Measurements from ENCODE around the gene LPCAT1.
A peak's percentile ranks its signal among the peaks of the same experiment; 100 is the strongest.

Gene LPCAT1

DNA sequence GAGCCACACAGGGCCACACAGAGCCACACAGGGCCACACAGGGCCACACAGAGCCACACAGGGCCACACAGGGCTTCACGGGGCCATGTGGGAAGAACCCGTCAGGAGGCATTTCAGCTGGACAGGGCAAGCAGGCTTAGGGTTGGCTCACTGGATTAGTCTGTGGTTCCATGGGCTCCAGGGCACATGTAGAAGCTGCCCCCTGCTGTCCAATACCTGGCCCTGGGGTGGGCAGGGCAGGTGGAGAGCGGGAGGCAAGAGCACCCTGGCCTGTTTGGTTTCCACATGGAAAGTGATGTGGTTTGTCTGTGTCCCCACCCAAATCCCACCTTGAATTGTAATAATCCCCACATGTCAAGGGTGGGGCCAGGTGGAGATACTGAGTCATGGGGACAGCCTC is 16.4 kb upstream of the LPCAT1 start:
- DNase-seq: peak; percentile 64

DNA sequence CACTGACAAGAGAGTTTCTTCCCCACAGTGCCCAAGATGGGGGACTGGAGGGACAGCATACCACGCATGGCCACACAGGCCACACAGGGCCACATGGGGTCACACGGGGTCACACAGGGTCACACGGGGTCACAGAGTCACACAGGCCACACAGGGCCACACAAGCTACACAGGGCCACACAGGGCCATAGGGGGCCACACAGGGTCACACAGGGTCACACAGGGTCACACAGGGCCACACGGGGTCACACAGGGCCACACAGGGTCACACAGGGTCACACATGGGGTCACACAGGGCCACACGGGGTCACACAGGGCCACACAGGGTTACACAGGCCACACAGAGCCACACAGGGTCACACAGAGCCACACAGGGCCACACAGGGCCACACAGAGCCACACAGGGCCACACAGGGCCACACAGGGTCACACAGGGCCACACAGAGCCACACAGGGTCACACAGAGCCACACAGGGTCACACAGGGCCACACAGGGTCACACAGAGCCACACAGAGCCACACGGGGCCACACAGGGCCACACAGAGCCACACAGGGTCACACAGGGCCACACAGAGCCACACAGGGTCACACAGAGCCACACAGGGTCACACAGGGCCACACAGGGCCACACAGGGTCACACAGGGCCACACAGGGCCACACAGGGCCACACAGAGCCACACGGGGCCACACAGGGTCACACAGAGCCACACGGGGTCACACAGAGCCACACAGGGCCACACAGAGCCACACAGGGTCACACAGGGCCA is 15.8 kb upstream of the LPCAT1 start:
- peak; percentile 61 for DNase-seq

DNA sequence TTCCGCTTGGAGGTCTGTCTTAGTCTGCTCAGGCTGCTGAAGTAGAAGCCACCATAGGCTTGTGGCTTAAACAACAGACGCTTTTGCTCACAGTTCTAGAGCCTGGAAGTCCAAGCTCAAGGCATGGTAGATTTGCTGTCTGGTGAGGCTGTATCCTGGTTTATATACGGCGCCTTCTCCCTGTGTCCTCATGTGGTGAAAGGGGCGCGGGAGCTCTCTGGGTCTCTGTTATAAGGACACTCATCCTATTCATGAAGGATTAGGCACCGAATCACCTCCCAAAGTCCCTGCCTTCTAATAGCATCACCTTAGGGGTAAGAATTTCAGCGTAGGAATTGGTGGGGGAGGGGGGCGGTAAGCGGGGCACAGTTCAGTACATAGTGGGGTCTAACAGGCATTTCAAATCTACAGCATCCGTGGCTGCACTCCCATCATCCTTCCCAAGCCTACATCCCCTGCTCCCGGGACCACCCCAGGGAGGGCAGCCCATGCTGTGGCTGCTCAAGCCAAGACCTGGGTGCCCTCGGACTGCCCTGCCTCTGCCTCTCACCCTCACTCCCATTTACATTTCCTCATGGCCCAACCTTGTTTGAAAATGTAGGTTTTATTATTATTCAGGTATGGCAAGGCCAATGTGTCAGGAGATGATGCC is 15.1 kb upstream of the LPCAT1 start:
- peak; percentile 56 for DNase-seq

DNA sequence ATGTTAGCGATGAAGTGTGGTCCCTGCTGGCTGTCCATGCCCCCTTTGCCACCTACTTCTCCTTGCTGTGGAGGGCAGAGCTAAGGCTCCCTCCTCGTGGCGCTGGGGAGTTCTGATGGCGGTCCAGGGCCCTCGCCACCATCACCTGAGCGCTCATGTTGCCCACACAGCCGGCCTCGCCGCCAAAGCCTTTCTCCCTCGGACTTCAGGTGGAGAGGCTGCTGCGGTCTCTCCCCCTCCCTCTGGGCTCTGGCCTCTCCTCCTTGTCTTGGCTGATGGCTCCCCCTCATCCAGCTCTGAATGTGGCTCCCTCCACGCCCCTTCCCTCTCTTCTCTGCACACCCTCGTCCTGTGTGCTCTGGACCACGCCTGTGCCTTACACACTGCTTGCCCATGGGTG is 14.5 kb upstream of the LPCAT1 start:
- peak; percentile 59 for DNase-seq

DNA sequence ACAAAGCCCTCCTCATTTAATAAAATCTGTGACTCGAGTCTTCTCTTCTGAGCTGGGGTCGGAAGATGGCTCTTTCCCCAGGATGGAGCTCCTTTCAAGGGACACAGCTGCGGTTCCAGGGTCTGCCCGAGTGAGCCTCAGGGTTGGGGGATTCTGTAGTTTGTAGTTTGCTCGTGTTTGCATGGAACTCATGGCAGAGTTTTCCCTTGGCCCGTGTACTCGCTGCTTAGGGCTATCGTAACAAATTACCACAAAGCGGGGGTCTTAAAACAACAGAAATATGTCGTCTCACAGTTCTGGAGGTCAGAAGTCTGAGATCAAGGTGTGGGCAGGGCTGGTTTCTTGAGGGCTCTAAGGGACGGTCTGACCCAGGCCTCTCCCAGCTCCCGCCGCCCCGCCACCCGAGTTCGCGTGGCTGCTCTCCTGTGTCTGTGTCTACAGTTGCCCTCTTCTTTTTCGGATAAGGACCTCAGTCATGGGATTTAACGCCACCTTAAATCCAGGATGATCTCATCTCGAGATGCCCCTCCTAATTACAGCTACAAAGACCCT is 13.9 kb upstream of the LPCAT1 start:
- DNase-seq: peak; percentile 16

DNA sequence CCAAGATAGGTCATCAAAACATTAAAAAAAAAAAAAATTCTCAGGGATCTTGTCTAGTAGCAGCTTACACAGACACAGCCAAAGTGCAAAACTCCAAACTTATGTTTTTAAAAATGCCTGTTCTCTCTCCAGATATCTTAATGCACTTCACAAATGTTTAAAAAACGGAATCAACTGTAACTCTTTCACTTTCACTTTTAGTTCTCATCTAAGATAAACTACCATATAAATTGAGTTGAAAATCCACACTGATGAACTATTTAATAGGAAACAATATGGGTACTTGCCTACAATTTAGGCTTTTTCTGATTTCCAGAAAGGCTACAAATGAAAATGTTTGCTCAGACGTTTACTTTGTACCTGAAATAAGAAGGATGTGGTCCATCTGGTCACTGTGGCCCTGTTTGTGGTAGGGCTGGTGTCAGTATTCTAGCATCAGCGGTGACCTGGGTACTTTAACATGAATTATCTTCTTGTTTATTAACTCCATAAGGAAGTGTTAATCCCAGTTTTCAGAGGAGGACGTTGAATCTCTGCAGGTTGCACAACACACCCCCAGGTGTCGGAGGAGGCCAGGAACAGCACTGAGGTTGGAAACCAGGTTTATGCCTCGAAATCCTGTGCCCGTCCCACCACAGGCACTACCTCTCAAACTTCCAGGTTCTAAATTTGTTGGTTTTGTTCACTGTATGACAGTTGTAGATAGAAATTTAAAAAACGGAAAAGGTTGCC is 13.3 kb upstream of the LPCAT1 start:
- DNase-seq: peak; percentile 31

DNA sequence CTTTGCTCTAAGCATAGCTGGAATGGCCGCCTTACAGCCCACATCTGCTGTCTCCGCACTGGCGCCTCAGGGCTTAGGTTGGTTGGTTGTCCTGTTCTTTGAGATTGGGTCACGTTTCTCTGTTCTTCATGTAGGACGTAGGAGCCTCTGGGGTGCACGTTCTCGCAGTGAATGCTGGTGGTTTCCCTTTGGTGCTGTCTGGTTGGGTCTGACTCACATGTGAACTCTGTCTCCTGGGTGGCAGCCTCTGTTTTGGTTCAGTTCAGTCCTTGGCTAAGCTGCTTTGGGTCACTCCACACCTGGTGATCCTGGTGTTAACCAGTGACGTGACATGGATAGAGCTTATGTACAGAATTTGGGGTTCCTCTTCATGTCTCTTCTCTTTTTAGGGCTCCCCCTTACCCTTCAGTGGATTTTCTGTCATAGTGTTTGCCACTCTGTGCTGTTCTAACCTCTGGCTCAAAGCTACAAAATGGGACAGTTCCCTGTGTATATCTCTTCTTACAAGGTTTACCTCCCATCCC is 12.6 kb upstream of the LPCAT1 start:
- DNase-seq: peak; percentile 87

DNA sequence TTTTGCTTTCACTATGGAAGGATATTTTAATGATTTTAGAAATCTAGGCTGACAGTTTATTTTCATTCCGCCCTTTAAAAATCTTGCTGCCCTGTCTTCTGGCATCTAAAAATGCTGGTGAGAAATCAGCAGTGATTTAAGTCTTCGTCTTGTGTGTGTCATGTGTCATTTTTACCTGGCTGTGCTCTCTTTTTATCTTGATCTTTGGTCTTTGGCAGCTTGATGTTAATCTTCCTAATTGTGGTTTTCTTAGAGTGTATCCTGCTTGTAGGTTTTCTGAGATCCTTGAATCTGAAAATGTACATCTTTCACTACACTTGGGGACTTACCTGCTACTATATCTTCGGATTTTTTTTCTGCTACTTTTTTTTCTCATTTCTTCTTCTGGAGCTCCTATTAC is 11.9 kb upstream of the LPCAT1 start:
- no peak for DNase-seq

DNA sequence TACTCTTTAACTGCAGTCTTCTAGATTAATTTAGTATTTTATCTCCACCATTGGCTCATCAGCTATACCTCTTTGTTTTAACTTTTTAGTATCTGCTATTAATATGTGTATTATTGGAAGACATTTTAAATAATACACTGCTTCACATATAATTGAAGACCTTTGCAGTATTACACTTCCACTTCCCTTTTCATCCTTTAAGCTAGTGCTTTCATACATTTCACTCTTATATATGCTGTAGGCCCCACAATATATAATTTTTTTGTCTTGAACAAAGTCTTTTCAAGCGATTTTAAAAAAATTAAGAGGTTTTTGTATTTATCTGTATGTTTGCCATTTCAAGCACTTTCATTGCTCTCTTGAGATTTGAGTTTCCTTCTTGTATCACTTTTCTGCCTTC is 8.6 kb upstream of the LPCAT1 start:
- no peak for DNase-seq

DNA sequence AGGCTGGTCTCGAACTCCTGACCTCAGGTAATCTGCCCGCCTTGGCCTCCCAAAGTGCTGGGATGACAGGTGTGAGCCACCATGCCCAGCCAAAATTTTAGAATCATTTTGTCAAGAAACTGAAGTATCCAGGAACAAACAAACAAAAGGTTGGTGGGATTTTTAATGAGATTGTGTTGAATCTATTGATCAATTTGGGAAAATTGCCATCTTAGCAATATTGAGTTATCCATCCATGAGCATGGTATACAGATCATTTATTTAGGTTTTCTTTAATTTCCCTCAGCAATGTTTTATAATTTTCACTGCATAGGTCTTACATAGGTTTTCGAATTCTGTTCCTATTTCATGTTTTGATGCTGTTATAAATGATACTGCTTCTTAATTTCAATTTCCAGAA is 5.7 kb upstream of the LPCAT1 start:
- DNase-seq: no peak

DNA sequence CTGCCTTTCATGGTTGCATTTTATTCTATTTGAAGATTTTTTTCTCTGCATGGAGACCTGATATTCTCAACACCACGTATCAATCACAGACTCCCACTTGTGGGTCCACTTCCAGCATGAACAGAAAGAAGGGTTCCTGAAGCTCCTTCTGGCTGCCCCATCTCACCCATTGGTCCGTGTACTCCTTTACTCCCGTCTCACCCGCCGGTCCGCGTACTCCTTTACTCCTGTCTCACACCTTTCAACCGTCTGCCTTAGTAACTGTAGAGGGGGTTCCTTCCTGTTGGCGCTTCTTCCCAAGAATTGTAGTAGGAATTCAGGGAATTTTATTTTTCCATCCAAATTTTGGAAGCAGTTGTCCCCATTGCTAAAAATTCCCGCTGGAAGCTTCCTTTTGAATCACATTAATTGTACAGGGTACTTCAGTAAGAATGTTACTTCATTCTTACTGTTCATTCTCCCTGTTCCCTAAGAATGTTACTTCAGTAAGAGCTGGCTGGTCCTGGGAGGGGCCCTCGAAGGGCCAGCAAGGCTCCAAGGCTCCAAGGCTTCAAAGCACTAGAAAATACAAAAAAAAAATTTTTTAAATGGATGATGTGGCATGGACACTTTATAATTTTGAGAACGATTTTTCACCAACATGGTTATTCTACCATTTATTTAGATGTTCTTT is 3.9 kb upstream of the LPCAT1 start:
- peak; percentile 13 for DNase-seq

DNA sequence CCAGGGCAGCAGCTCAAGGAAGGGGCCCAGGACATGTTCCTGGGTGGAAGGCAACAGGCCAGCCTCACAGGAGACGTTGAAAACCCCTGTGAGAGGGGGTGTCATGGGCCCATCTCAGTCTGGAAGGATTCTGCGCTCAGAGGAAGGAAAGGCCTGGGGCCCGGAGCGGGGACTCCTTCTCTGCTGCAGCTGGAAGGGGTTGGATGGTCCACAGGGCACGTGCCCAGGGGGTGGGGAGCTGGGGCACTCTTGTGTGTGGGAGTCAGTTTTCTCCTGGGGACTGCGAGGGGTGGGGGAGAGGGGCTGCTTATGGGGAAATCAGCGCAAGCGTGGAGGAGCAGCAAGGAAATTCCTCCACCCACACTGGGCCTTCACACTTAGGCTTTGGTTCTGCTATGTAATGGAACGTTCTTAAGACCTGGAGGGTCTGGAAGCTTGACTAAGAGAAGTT is 2.9 kb upstream of the LPCAT1 start:
- DNase-seq: peak; percentile 57

DNA sequence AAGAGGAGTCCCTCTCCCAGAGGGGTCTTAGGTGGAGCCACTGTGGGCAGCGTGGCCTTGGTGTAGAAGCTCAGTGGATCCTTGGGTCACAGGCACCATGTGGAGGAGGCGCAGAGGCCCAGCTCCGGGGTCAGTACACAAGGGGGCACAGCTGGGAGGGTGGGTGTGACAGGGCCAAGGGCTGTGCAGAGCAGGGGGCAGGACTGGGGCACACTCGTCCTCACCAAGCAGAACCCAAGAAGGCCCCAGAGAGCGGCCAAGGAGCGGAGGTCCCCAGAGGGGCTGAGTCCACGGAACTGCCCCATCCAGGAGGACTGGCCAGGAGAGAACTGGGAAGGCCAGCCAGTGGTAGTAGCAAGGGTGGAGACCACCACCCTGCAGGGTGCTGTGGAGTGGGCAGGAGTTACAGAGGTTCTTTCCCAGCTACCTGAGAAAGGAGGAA is 2.5 kb upstream of the LPCAT1 start:
- peak; percentile 53 for DNase-seq

DNA sequence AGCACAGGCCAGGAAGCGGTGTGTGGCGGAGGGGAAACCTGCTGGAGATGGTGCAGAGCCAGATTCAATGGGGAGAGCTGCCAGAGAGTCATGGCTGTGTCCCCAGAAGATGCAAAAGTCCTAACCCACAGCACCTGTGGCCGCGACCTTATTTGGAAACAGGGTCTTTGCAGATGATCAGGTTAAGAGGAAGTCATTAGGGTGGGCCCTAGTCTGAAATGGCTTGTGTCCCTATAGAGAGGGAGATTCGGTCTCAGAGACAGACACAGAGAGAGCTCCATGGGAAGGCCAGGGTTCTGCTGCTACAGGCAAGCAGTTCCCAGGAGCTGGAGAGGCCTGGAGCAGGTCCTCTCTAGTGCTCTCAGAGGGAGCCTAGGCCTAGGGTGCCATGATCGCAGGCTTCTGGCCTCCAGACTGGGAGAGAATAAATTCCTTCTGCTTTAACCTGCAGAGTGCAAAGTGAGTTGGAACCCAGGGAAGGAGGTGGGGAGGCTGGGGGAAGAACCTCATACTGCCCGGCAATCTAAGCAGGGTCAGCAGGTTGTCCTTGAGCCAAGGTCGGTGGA is 1.9 kb upstream of the LPCAT1 start:
- DNase-seq: peak; percentile 56

DNA sequence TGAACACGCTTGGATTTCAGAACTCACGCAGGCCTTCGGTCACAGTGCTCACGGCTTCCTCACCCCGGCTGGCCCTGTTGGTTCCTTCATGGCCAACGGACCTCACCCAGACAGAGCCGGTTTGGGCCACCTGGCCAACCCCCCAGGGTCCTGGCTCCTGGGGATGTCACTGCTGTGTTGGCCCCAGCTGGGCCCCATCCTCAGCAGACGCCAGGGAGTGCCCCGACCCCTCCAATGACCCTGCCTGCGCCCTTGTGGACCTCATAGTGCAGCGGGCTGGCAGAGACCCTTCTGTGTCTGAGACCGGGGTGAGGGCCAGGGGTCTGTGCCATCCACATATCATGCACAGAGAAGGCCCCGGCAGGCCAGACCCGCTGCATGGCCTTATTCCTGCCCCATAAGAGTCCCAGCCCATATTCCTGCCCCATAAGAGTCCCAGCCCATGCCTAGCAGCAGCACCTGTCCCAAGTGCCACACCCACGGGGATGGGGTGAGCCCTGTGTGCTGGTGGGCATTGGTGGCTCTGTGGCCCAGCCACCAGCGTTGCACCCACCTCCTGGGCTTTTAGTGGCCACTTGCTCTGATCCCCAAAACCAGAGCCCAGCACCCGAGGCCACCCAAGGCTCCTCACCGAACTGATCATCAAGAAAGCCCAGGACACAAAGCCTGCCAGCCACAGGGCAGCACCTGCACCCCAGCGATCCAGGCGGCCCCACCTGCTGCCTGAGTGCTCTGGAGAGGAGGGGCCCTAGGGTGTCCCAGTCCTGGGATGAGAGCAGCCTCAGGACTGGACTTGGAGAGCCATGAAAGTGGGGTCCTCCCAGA is 1.3 kb upstream of the LPCAT1 start:
- peak; percentile 62 for DNase-seq

DNA sequence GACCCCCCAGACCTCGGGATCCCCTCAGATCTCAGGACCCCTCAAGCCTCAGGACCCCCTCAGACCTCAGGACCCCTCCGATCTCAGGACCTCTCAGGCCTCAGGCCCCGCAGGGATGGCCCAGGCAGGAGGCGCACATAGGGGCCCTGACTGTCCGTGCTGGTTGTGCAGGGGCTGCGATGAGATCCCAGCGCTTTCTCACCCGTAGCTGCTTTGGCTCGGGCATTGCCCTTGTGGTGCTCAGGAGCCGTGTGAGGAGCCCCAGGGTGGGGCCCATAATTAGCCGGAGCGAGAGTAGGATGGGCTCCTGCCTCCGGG is 680 bp upstream of the LPCAT1 start:
- no peak for DNase-seq

DNA sequence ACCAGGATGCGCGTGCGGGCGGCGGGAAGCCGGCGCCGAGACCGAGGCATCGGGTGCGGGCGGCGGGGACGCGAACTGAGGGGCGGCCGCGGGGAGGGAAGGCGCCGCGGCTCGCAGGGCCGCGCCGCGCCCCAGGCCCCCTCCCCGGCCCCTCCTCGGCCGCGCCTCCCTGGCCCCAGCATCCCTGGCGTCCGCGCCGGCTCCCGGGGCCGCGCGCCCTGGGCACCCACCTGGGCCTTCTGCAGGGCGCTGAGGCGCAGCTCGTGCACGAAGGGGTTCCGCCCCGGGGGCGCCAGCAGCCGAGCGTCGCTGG is 324 bp downstream of the LPCAT1 start:
- no peak for DNase-seq

DNA sequence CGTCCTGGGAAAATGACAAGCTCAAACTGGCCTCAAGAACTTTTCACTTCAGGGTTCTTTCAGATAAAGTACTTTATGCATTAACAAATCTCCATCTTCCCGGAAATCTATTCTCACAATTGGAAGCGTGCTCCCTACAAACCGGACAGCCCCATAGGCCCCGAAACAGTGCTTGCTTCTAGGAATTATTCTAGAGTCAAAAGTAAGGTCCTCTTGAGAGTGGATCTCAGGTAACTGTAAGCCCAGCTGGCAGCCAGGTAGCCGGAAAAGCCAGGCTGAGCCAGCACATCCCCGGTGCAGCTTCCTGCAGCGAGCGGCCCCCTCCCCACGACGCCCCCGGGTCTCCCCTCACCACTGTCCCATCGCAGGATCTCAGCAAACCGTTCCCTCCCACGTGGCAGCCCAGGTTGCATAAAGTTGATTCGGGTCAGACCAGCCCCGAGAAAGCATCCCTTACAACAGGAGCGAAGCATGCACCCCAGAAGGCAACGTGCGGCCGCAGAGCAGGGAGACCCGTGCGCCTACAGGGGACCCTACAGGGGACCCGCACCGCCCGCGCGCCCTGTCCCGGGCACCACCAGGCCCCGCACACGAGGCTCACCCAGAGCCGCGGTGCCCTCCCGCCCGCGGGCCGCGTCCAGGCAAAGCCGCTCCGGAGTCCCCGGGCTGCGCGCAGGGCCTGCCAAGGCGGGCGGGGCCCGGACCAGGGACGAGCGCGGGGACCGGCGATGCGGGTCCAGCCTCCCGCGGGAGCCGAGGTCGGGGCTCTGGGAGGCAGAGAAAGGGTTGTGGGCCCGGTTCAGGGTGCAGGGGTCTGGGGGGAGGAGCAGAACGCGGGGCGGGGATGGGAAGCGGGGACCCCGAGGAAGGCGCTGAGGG is 920 bp downstream of the LPCAT1 start:
- peak; percentile 67 for DNase-seq

DNA sequence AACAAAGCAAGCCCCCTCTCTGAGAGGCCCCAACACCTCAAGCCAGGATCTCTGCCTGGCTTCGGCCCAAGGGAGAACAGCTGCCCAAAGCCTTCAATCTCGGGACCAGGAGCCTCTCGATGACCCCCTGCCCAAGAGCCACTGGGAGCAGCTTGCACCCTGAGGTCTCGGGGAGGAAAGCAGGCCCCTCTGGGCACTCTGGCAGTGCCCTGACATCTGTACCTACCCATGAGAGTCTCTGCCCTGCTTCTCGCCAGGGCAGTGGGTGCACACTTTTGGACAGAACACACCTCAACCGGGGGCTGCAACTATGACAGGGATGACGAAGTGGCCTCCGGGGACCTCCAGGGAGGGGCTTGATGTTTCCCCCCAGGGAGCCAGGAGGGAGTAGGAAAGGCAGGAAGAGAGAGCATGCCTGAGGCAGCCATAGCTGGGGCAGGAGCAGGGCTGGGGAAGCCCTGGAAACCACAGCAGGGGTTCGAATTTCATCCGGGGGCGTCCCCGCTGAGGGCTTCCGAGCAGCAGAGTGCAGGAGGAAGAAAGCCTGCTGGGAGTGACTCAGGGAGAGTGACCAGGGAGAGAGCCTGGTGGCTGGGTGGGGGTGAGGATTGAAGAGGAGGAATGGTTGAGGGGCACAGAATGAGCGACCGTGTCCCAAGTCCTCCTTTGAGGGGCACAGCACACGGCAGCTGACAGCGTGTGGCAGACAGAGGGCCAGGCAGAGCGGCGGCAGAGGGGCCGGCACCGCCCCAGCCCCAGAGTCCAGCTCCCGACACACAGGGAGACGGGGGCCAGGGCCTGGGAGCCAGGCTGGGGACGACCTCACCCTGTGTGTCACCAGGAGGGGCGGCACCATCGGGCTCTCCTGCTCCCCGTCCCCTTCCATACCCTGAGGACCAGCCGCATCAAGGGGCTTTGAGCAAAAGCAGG is 1.8 kb downstream of the LPCAT1 start:
- peak; percentile 51 for DNase-seq

All from activated effector memory CD4-positive, alpha-beta T cell treated with anti-CD3 and anti-CD28 coated beads, Interleukin-2, amount 50 U/mL, for 16 hours (primary cell).